H1 (cell line): Measurements from ENCODE around the gene DENND2C. TPM values are rescaled to one million over a fixed set of nuclear protein-coding genes. Genes with fewer than 3 reads are reported as not detected.

Experiments used
- POU5F1 ChIP-seq: IDR thresholded peaks from 2 replicates; pipeline ENCODE4 v1.6.1; 2011; ENCODE audit warnings: low read depth, mild to moderate bottlenecking, low read length, moderate library complexity
- polyA plus RNA-seq, 7 experiments: library from polyadenylated mRNA; depleted of rRNA in 3 of 7; stranded (reverse) in 5 of 7; unstranded in 2 of 7; fragments of >200 nt in 5 of 7; fragments of 200-250 nt in 2 of 7; gene quantifications; 1 replicate in 5 of 7; 2 replicates in 1 of 7; 4 replicates in 1 of 7; pipeline versions ENCODE4 v1.2.1 to v1.2.3, GENCODE V29; 2011 to 2013; ENCODE audit warnings: missing spikeins in 2 of 7, mixed read lengths in 2 of 7
- total RNA-seq: library from RNA; stranded (reverse); fragmentation: NEBNext Ultra II Directional; extraction: Animal tissue kit (Norgen Biotek cat#: 25700); gene quantifications from 2 replicates; pipeline ENCODE4 v1.2.1, GENCODE V29; 2021

Gene DENND2C
- total and polyA plus RNA-seq, 2 of the 8 experiments (the other 6 are each of a cell fraction or from before 2014, with no cell fraction given): 1.8 to 5.5 TPM

GRCh38 chr1:114609026-114609425 lies 60.8 kb downstream of the DENND2C start (continued):
- no peak for TF ChIP-seq POU5F1
